ENCODE data around the gene AP1B1. TPM values are rescaled to one million over a fixed set of nuclear protein-coding genes. Genes with fewer than 3 reads are reported as not detected.

The AP1B1 gene
- total RNA-seq, 1 donor from 2014 or later = 132 TPM

DNA sequence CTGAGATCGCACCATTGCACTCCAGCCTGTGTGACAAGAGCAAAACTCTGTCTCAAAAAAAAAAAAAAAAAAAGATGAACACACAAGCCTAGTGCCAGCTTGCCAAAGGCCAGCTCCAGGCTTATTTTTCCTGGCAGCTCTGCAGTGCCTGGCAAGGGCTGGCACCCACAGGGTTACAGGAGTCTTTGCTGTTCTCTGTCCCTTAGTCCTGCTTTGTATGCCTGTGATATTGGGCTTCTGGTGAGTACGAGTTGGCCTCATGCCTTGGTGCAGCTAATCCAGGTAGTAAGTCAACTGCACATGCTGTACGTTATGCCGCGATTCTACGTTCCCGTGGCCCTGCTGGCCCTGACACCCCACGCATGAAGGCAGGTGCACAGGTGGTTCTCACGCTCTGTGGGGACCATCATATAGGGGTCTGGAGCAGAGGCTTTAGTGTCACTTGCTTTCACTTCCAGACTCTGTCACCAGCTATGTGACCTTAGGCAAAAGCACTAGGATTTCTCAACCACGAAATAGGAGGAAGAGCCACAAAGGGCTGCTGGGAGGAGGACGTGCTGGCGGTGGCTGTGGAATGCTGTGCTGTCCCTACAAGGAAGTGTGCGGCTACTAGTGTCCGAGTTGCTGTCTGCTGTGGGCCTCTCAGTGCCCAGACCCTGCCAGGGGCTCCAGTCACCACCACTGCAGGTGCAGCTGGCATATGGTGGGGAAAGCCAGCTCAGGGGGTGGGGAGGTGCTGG, 51.4 kb downstream of the AP1B1 start:
- H3K27ac Mint-ChIP-seq = no peak overlapping the region
- no peaks in the 10 kb centered on the region for H3K27me3 Mint-ChIP-seq
- intact Hi-C loops (cut with micrococcal nuclease) = no loop called here
- no peaks in the 10 kb centered on the region for H3K9me3 Mint-ChIP-seq
- ChIA-PET POLR2A (no interaction called here), CTCF (no interaction called here)
- TF ChIP-seq, protein P1, sequence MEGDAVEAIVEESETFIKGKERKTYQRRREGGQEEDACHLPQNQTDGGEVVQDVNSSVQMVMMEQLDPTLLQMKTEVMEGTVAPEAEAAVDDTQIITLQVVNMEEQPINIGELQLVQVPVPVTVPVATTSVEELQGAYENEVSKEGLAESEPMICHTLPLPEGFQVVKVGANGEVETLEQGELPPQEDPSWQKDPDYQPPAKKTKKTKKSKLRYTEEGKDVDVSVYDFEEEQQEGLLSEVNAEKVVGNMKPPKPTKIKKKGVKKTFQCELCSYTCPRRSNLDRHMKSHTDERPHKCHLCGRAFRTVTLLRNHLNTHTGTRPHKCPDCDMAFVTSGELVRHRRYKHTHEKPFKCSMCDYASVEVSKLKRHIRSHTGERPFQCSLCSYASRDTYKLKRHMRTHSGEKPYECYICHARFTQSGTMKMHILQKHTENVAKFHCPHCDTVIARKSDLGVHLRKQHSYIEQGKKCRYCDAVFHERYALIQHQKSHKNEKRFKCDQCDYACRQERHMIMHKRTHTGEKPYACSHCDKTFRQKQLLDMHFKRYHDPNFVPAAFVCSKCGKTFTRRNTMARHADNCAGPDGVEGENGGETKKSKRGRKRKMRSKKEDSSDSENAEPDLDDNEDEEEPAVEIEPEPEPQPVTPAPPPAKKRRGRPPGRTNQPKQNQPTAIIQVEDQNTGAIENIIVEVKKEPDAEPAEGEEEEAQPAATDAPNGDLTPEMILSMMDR (IDR thresholded peaks at IDR 0.05) = no peak
- DNase-seq (no peak), ATAC-seq (ENCODE audit: low read depth) (no peak)
- H3K4me3 Mint-ChIP-seq = no peak overlapping the region
- no peaks in the 10 kb centered on the region for H3K4me1 Mint-ChIP-seq
- peaks cover 93% of the 10 kb centered on the region for H3K36me3 Mint-ChIP-seq (ENCODE audit: low read depth)

DNA sequence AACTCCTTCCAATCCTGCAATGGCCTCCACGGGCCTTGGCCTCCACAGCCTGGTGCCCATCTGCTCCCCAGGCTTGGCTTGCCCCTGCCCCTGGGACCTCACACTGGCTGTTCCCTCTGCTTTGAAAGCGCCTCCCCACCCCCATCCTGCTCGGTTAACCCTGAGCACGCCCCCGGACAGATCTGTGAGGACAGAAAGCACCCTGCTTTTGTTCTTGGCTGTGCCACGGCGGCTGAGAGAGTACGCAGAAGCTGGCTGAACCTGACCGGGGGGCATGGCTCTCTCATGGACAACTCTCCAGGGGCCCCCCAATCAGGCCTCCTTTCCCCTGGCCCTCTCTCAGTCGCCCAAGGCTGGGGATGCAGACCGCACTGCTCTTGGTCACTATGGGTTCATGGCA, 52.7 kb downstream of the AP1B1 start:
- Mint-ChIP-seq H3K36me3 (ENCODE audit: low read depth) (peaks cover 94% of the 10 kb centered on the region), H3K4me1 (no peaks in the 10 kb centered on the region), H3K9me3 (no peaks in the 10 kb centered on the region), H3K27ac (no peak overlapping the region), H3K27me3 (no peaks in the 10 kb centered on the region), H3K4me3 (no peak overlapping the region)
- TF ChIP-seq, protein P1 (IDR thresholded peaks at IDR 0.05) = no peak
- no peak for ATAC-seq (ENCODE audit: low read depth)
- POLR2A ChIA-PET = no interaction called here
- intact Hi-C loops (cut with micrococcal nuclease) = no loop called here
- DNase-seq = no peak
- CTCF ChIA-PET = no interaction called here

DNA sequence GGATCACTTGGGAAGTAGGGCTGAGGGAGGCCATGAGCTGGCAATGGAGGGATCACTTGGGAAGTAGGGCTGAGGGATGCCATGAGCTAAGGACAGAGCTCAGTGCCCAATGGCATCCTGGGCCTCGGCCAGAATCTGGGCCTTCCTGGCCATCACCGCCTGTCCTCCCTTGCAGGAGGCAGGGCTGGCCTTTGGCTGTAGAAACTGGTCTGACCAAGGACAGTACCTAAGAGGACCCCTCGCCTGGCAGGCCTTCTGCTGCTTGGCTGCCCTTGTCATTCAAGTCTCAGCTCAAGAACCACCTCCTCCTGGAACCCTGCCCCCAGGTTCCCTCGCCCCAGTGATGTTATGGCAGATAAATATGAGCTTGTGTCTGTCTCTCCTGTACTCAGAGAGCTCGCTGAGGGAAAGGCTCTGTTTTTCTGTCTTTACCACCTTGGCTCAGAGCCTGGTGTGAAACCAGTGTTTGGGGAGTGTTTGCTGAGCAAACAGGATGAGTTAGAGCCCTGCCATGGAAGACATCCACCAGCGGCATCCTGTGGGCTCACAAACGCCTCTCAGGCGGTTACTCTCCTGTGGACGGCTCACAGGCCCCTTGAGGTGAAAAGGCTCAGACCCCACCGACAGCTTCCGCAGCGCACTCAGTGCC, 53.5 kb downstream of the AP1B1 start:
- no peaks in the 10 kb centered on the region for H3K9me3 Mint-ChIP-seq
- CTCF ChIA-PET = no interaction called here
- POLR2A ChIA-PET = interaction anchor here (0.5 kb wide), 1 partner anchor 57 kb away, joined by 3 read pairs; no protein-coding TSS in a partner anchor
- intact Hi-C loops (cut with micrococcal nuclease) = no loop called here
- TF ChIP-seq, protein P1 (IDR thresholded peaks at IDR 0.05) = no peak
- H3K27me3 Mint-ChIP-seq = no peaks in the 10 kb centered on the region
- no peak for ATAC-seq (ENCODE audit: low read depth)
- DNase-seq = no peak
- H3K27ac Mint-ChIP-seq = no peak overlapping the region
- H3K36me3 Mint-ChIP-seq (ENCODE audit: low read depth) = peaks cover 93% of the 10 kb centered on the region
- H3K4me1 Mint-ChIP-seq = no peaks in the 10 kb centered on the region
- H3K4me3 Mint-ChIP-seq = no peak overlapping the region

DNA sequence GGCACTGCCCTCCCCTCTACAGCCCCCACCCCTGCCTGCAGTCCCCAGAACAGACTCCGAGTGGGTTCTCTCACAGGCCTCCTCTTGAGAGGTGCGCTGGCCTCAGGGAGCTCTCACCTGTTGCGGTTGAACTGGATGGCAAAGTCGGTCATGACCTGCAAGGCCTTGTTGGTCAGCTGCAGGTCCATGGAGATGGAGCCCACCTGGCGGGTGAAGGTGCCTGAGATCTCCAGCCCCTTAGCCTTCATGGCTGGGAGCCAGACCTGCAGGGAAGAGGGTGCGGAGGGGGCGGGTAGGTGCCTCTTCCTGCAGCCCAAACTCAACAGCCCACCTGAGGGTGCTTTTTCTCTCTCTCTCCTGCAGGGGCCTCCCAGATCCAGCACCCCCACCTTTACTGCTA, 54.2 kb downstream of the AP1B1 start:
- H3K27ac Mint-ChIP-seq = no peak overlapping the region
- H3K36me3 Mint-ChIP-seq (ENCODE audit: low read depth) = peaks cover 93% of the 10 kb centered on the region
- TF ChIP-seq, protein P1 (IDR thresholded peaks at IDR 0.05) = no peak
- no peaks in the 10 kb centered on the region for H3K4me1 Mint-ChIP-seq
- ATAC-seq (ENCODE audit: low read depth) = no peak
- intact Hi-C loops (cut with micrococcal nuclease) = no loop called here
- no peak overlapping the region for H3K4me3 Mint-ChIP-seq
- H3K27me3 Mint-ChIP-seq = no peaks in the 10 kb centered on the region
- DNase-seq = no peak
- no peaks in the 10 kb centered on the region for H3K9me3 Mint-ChIP-seq
- ChIA-PET POLR2A (no interaction called here), CTCF (no interaction called here)

DNA sequence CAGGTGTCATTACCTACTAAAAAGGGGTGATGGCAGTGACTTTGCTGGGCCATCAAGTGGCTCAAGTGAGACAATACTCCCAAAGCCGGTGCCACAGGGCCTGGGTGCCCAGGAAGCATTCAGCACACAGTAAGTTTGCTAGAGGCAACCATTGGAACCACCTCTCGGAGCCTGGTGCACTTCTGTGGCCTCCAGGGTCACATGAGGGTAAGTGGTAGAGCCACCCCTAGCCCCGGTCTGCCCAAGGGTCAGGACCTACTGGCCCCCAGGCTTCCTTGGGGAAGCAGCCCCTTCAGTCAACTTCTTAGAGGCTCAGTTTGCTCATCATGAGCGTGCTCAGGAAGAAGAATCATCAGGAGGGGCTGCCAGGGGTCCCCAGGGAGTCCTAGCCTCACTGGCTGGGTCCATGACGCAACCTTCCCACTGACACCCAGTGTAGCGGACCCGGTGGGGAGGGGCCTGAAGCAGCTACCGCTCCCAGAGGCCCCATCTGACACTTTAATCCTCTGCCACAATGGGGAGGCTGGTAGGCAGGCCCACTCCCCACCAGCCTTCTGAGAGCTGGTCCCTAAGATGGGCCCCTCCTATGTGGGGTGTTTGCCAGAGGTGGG, 55.4 kb downstream of the AP1B1 start:
- Mint-ChIP-seq H3K4me1 (no peaks in the 10 kb centered on the region), H3K9me3 (no peaks in the 10 kb centered on the region), H3K36me3 (ENCODE audit: low read depth) (peaks cover 88% of the 10 kb centered on the region), H3K27ac (no peak overlapping the region), H3K4me3 (no peak overlapping the region), H3K27me3 (no peaks in the 10 kb centered on the region)
- DNase-seq (no peak), ATAC-seq (ENCODE audit: low read depth) (no peak)
- intact Hi-C loops (cut with micrococcal nuclease) = no loop called here
- TF ChIP-seq, protein P1 (IDR thresholded peaks at IDR 0.05) = no peak
- POLR2A ChIA-PET = no interaction called here
- CTCF ChIA-PET = no interaction called here

All from activated B cell treated with CpG ODN at 0.5 μM for 24 hours (primary cell).